NCI-H1436 treated with DMSO at 0.1 percent for 48 hours (cell line): ENCODE results near the gene TPST2.

Source experiments
- DNase-seq: peaks from one replicate; lab custom pipeline; 2025; lab: John Stamatoyannopoulos, UW

TPST2 gene

DNA sequence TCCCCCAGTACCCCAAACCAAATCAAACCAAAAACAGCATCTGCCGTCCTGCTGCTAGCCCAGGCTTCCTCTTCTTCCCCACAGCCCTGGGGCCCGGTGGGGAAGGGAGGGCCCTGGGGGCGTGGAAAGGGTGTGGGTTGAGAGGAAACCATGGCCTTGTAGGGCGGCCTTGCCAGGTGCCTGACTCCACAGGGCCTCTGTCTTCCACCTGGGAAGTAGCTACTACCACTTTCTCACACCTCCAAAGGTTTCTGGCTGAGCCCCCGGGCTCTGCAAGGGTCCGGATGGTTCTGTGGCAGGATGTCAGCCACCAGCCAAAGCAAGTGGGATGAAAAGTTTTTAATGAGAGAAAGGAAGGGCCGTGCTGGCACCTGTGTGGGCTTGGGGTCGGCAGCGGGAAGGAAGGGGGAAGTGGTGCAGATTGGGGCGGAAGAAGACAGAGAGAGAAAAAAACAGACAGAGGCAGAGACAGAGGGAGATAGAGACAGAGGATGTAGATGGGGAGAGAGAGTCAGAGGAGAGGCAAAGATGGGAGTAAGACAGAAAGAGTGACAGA, 10.5 kb downstream of the TPST2 start:
- DNase-seq: no peak

DNA sequence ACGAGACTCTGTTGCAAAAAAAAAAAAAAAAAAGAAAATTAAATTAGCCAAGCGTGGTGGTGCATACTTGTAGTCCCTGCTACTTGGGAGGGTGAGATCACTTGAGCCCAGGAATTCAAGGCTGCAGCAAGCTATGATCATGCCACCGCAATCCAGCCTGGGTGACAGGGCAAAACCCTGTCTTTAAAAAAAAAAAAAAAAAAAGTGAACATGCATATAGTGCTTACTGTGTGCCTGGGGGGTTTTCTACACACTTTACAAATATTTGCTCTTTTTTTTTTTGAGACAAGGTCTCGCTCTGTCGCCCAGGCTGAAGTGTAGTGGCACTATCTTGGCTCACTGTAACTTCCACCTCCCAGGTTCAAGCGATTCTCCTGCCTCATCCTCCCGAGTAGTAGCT, 12.9 kb downstream of the TPST2 start:
- DNase-seq: no peak

DNA sequence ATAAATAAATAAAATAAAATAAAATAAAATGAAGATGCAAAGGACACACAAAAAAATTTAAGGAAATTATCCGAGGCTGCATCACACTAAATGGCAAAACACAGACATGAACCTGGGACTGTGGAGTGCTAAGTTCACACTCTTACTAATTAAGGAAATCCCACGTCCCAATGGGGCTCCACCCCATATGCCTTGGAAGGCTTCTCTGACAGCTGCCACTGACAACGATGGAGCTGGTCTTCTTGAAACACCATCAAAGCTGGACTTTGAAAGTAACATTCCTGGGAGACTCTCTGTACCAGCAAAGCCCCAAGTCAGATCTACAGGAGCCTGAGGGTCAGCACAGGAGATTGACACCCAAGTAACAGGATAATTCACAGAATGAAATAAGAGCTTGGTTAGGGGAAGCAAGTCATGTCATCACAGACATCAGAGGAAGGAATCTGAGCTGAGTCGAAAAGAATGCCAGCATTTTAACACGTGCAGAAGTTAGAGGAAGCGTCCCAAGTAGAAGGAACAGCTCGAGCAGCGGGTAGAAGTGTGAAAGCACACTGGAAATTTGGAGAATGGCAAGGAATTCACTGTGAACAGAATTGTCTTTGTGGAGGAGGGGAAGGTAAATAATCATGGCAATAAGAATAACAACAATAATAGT, 13.8 kb downstream of the TPST2 start:
- no peak for DNase-seq

DNA sequence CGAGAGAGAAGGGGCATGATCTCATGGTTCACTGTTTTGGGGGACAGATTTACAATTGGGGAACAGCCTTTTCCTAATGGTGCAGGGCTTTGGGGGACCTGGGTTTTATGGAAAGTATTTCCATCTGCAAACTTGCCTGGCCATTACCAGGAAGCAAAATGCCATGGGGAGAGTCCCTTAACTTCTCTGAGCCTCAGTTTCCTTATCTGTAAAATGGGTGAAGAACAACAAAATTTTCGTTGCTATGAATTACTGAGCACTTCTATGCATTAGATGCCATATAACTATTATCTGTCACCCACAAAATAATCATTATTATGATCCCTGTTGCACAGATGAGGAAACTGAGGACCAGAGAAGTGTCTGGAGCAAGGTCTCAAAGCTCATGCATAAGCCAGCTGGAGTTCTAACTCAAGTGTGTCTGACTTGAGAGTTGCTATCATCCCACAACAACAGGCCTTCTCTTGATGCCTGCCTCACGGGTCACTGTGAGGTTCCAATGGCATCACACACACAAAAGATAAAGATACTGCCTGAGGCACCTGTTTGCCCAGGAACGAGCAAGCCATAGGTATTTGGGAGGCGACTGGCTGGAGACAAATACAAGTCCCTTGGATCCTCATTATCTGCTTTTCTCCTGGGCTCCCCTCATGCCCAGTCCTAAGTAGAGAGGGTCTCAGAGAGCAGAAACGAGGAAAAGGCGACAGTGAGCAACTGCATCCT, 15.8 kb downstream of the TPST2 start:
- DNase-seq: no peak

DNA sequence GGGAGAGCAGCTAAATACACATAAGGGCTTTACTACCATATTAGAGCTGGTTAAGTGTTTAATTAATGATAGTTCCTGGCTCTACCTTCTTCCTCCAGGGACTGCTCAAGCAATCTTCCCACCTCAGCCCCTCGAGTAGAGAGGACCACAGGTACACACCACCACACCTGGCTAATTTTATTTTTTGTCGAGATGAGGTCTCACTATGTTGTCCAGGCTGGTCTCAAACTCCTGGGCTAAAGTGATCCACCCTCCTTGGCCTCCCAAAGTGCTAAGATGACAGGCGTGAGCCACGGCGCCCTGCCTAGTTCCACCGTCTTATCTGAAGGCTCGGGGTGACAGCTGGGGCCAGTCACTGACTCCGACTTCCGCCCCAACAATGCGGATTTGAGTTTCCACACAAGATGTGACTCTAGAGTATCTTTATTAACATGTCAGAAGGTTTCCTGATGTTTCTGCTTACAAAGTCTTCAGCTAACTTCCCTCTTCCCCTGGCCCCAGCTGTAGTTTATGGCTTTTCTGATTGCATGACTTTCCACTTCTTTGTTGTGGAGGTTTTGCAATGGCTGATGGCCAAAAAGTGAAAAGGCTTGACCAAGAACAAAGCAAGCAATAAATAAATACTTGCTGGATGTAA, 16.8 kb downstream of the TPST2 start:
- no peak for DNase-seq

DNA sequence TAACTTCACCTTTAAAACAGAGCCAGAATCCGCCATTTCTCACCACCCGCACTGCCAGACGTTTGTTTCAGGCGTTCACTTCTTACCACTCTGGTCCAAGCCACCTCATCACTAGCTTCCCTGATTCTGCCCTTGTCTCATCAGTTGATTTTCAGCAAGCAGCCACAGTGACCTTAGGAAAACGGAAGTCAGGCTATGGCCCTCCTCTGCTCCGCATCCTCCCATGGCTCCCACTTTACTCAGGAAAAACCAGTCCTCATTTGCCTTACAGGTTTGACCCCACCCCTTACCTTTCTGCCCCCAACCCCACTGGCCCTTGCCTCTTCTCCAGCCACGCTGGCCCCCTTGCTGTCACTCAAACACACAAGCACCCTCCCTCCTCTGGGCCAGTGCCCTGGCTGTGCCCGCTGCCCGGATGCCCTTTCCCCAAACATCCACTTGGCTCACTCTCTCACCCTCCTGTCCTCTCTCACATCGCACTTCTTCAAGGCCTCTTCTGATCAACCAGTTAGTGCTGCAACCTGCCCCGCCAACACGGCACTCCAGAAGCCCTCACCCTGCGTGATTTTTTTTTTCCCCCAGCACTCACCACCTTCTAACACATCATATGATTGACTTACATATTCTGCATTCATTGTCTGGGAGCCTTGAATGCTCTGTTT, 18.9 kb downstream of the TPST2 start:
- no peak for DNase-seq

DNA sequence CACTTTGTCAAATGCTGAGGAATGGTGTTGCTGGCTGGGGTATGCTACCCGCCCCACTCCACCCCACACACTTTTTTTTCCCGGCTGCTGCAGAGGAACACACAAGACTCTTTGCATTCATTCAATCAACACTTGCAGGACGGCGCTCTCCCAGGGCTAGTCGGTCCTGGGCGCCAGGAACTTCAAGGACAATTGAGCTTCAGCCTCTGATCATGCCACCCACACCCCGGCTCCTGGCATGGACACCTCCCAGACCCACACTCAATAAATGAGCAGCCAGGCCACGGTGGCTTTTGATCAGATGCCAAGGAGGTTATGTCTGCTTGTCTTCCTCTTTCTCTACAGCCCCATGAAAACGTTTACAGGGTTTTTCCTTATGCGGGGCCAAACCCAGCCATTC, 19.8 kb downstream of the TPST2 start:
- DNase-seq: no peak

DNA sequence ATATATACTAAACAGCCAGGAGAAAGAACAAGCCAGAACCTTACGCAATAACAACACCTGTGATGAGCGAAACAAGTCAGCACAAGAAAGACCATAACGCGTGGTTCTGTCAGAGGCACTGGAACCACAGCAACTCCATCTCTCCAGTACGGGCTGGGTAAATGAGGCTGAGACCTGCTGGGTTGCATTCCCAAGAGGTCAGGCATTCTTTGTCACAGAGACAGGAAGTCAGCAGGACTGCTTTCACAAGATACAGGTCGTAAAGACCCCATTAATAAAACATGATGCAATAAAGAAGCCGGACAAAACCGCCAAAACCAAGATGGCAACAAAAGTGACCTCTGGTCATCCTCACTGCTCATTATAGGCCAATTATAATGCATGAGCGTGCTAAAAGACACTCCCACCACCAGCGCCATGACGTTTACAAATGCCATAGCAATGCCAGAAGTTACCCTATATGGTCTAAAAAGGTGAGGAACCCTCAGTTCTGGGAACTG, 21.7 kb downstream of the TPST2 start:
- no peak for DNase-seq

DNA sequence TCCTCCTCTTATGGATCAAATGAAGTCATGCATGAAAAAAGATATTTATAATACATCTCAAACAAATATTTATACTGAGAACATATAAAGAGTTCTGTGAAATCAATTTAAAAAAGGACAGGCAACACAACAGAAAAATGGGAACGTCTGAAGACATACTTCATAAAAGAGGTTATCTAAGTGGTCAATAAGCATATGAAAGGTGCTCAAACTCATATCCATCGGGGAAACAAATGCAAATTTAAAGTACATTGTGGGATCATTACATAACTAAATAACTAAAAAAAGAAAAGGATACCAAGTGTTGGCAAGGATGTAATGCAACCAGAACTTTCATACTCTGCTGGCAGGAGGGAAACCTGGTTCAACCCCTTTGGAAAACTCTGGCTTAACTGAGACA, 22.3 kb downstream of the TPST2 start:
- DNase-seq: no peak

DNA sequence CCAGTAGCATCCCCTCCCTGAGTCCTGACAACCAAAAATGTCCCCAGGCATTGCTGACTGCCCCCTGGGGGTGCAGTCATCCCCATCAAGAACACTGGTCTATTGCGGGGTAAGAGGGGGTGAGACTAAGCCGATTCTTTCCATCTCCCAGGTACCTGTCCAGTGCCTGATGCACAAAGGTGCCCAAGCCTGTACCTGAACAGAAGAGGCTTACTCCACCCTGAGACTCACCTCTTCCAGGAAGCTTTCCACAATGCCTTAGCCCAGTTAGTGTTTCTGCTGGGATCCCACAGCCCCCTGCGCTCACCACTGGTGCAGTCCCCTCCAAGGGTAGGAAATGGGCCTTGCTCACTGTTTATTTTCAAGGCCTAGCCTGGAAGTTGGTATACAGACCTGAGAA, 22.9 kb downstream of the TPST2 start:
- DNase-seq: no peak

DNA sequence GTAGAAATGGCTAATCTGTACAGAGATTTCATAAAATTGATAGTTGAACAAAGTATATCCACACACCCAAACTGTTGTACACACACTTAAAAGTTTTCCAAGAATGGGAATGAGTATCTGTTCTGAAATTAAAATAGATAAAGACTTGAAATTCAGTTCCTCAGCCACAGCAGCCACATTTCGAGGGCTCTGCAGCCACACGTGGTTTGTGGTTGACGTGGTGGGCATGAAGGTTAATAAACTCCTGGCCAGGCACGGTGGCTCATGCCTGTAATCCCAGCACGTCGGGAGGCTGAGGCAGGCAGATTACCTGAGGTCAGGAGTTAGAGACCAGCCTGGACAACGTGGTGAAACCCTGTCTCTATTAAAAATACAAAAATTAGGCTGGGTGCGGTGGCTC, 24.0 kb downstream of the TPST2 start:
- no peak for DNase-seq

DNA sequence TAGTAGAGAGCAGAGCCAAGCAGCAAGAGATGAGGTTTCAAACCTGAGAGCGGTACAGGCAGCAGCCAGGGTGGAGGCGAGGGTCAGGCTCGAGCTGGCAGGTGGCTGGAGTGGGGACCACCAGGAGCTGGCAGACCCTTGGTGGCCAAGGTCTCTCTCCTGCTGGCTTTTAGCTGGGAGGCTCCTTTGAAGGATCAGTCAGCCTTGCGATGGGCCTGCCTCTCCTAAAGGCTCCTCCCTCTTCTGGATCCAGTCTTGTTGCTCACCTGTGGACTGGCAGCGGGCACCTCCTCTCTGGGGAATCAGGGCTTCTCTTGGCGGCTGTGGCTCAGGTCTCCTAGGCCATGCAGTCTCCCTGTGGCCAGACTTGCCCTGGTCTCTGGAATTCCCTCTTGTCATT, 24.8 kb downstream of the TPST2 start:
- no peak for DNase-seq

DNA sequence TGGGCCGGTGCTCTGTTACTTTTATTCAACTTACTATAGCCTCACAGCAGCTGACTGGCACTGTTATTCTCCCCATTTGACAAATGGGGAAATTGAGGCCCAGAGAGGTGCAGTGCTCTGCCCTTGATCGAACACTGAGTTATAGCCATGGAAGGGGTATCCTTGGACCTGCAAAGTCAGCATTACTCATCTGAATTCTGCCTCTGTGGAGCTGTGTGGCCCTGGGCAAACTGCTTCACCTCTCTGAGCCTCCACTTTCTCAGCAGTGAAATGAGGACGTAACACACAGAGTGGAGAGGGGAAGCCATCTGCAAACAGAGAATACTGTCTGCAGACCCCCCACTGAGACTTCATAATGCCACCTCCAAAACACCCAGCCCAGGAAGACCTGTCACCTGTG, 25.3 kb downstream of the TPST2 start:
- no peak for DNase-seq

DNA sequence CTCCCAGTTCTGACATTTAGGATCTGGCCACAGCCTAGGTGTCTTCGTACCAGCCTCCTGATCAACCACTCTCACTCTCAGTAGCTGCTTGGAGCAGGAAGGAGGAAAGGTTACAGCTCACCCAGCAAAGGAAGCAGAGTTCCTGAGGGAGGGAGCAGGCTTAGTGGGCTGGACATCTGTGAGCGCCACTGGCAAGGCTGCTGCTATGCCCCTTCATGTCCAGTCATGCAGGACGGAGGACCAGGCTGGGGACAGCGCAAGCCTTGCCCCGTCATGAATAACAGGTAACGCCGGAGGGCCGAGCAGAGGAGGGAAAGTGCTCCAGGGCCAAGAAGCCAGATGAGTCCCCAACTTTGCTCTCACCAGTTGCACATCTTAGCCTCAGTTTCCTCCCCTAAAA, 25.8 kb downstream of the TPST2 start:
- DNase-seq: no peak

DNA sequence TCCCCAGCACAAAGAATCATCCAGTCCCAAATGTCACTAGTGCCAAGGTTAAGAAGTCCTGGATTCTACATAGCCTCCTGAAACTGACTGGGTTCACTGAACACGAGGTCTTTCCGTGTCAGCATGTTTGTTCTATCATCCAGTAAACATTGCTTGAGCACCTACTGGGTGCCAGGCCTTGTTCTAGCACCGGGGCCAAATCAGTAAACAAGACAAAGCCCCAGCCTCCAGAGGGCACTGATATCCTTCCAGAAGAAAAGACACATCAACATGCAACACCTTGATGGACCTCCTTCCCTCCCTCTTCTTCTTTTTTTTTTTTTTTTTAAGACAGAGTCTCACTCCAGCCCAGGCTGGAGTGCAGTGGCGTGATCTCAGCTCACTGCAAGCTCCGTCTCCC, 26.9 kb downstream of the TPST2 start:
- DNase-seq: no peak

DNA sequence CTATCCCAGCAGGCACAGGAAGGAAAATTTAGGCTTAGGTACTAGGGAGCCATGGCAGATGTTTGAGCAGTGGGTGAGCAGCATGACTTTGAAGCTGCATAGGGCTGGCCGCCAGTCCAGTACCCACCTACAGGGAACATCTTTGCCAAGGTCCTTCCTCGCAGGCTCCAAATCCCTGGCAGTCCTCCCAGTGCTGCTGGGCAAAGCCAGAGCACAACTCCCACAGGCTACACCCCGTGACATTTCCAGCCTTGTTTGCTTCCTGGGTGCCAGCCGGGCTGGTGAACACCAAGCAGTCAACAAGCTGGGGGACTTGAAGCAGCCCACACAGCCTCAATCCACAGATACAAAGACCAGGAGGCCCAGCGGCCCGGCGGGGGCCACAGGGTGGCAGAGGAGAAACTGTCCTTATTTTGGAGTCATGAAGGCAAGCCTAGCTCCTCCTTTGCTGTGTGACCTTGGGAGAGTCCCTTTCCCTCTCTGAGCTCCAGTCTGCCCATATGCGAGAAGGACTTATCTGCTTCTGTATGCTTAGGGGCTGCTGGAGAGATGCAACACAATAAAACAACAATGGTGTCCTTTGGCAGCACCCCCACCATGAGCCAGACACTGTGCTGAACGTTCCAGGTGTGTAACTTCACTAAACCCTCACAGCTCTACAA, 28.0 kb downstream of the TPST2 start:
- no peak for DNase-seq

DNA sequence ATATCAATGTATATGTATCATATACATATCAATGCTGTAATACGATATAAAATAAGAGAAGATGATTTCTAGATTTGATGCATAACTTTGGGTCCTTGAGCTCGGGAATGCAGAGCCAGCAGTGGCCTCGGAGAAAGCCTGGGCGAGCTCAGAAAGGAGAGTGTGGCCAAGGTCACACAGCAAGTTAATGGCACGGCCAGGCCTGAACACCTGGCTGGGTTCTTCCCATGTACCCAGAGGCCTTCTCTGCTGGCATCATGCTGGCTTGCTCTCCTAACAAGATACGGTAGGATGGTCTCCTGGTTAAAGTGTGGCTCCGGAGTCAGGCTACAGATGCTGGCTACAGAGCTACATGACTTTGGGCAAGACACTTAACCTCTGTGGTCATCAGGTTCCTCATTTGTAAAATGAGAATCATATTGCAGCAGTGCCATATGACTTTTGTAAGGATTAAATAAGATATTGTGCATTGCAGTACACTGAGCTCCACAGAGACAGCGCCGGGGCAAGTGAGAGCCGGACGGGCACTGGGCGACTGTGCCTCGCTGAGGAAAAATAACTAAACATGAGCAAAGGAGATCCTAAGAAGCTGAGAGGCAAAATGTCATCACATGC, 29.9 kb downstream of the TPST2 start:
- no peak for DNase-seq

DNA sequence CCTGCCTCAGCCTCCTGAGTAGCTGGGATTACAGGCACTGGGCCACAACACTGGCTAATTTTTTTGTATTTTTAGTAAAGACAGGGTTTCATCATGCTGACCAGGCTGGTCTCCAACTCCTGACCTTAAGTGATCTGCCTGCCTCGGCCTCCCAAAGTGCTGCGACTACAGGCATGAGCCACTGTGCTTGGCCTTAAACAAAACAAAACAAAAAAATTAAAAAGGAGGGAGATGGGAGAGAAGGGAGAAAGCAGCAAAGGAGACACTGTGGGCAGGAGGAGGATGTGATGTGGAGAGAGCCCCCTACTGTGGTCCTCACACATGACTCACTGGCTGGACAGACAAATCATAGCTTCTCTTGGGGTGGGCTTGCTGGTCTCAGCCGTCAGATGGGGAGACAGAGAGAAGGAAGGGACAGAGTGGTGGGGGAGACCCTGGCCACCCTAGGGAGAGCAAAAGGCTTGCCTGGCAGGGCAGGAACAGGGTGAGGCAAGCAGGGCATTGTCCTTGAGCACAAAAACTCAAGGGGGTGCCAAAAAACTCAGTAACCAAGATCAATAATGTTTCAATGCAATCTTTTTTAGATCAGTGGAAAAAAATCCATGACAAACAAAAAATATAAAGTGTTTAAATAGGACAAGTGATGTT, 31.6 kb downstream of the TPST2 start:
- DNase-seq: no peak

DNA sequence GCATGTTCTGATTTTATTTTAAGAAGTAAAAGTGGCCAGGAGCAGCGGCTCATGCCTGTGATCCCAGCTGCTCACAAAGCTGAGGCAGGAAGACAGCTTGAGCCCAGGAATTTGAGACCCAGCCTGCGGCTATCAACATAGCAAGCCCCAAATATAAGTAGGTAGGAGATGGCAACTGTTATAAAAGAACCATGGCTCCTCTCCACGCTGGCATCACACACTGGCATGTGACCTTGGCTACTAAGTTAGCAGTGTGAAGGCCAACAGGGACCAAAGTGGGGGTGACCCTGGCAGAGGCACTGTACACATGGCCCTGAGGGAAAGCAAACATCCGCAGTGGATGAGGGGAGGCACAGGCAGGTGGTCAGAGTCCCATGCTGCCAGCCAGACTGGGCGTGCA, 33.0 kb downstream of the TPST2 start:
- no peak for DNase-seq

DNA sequence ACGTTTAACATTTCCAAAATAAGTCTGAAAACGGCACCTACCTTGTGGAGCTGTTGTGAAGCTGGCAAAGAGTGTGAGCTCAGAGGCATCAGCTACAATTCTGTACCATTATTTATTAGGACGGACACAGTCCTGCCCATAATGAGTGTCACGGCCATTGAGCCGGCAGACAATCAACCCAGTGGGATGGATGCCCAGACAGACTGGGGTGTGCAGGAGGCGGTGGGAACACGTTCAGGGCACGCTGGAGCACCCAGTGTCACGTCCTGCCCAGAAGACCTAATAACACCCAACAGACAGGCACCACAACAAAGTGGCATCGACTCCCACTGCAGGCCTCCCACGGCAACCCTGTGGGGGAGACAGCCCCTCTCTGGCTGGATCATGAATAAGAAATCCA, 34.5 kb downstream of the TPST2 start:
- DNase-seq: no peak

DNA sequence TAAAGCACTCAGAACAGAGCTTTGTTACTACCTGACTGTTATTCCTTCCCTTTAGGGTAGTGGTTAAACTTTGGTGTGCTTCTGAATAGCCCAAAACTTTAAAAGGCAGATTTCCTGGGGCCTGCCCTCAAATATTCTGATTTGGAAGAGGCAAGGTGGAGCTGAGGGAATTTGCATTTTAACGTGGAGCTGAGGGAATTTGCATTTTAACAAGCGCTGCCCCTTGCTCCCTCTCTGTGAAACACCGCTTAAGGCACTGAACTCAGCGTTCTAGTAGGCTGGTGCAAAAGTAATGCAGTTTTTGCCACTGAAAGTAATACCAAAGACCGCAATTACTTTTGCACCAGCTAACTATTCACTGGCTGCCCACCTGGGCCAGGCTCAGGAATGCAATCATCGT, 35.0 kb downstream of the TPST2 start:
- no peak for DNase-seq
